Adrenal gland (tissue), 12 donors: ENCODE results near the gene KPNA5. TPM values are rescaled to one million over a fixed set of nuclear protein-coding genes. Genes with fewer than 3 reads are reported as not detected.
"Not testable (repeated sequence)": the region's sequence is repeated elsewhere in the genome, so short reads cannot be mapped to it uniquely, and the experiment has no call there.

ENCODE experiments used
- DNase-seq, 7 donors: peaks; one replicate each; pipeline ENCODE4 v3.0.0-alpha.2; 2019 to 2020
- H3K27ac ChIP-seq, 5 donors: fragments of 200-600 bp; sonication (generic) in 4 of 5; 1 replicate in 3 of 5; 2 replicates in 2 of 5; pipeline versions ENCODE4 v1.5.1 to v1.8.0; 2016 to 2020; ENCODE audit warnings: mild to moderate bottlenecking in 1 of 5
- H3K27me3 ChIP-seq: fragments of 200-600 bp; 2 replicates; pipeline ENCODE4 v1.8.0; 2021
- H3K36me3 ChIP-seq, 2 donors: fragments of 200-600 bp; replicated peaks in 1 of 2; 1 replicate in 1 of 2; 2 replicates in 1 of 2; pipeline versions ENCODE4 v1.5.1 to v1.8.0; 2018 to 2022
- H3K4me1 ChIP-seq, 2 donors: fragments of 200-600 bp; replicated peaks in 1 of 2; 1 replicate in 1 of 2; 2 replicates in 1 of 2; pipeline versions ENCODE4 v1.5.1 to v1.8.0; 2018 to 2021
- H3K4me3 ChIP-seq, 4 donors: fragments of 200-600 bp; sonication (generic) in 3 of 4; one replicate each; pipeline ENCODE4 v1.5.1; 2016 to 2018
- H3K9me3 ChIP-seq, 3 donors: fragments of 200-600 bp; sonication (generic) in 1 of 3; replicated peaks in 1 of 3; 1 replicate in 2 of 3; 2 replicates in 1 of 3; pipeline versions ENCODE4 v1.5.1 to v1.8.0; 2016 to 2021
- CTCF ChIP-seq, 6 experiments: fragments of 450-650 bp in 4 of 6; fragments of 200-600 bp in 2 of 6; sonication (generic) in 1 of 6; IDR thresholded peaks; 1 replicate in 5 of 6; 2 replicates in 1 of 6; pipeline versions ENCODE4 v1.5.1 to v1.8.0; 2016 to 2021; ENCODE audit warnings: antibody characterized with exemption in 6 of 6, mild to moderate bottlenecking in 2 of 6, moderate library complexity in 1 of 6
- POLR2A ChIP-seq, 2 donors: fragments of 450-650 bp; IDR thresholded peaks; one replicate each; pipeline ENCODE4 v1.6.1; 2017; ENCODE audit warnings: antibody characterized with exemption in 2 of 2, mild to moderate bottlenecking in 2 of 2, moderate library complexity in 1 of 2
- WGBS, 4 donors: extraction: QIAGEN DNeasy Blood & Tissue Kit in 2 of 4; methylation state at CpG; one replicate each; pipeline versions ENCODE4 v1.1.5 to v1.1.7; 2013 to 2017; 5-methylcytosine and 5-hydroxymethylcytosine counted together
- intact Hi-C, 2 donors: fragments of 100-400 bp; cut with DNase I; formaldehyde crosslinking; loops; one replicate each; pipeline versions ENCODE4 v1.14.1 to v1.15.0; 2022 to 2023
- polyA plus RNA-seq, 3 donors: library from polyadenylated mRNA; stranded (reverse); fragments of 200-250 nt in 2 of 3; fragments of 350-450 nt in 1 of 3; fragmentation: Illumina TruSeq in 1 of 3; extraction: RNeasy Lipid Tissue Mini Kit (QIAGEN cat#74804) in 1 of 3; gene quantifications; one replicate each; pipeline ENCODE4 v1.2.3, GENCODE V29; 2013 to 2014
- total RNA-seq, 9 donors: library from RNA; depleted of rRNA in 4 of 9; stranded (reverse); fragments of >200 nt in 4 of 9; fragments of 120-200 nt in 1 of 9; fragmentation: NEBNext Ultra II Directional in 1 of 9; extraction: Animal tissue kit (Norgen Biotek cat#: 25700) in 1 of 9; gene quantifications; one replicate each; pipeline versions ENCODE4 v1.1.0 to v1.2.4, GENCODE V29; 2013 to 2023
- donor health status: healthy with polysubstance abuse.
- donor health status: Bipolar disorder and iron deficiency.
- donor health status: DM: yes; HTN: yes; CAD: no.
- donor health status: DM: no; HTN: no; CAD: no.
- donor health status: DM: no; HTN: no; CAD: no.
- donor health status: DM: yes; HTN: yes; CAD: no.

KPNA5 gene
- total and polyA plus RNA-seq, 12 donors, result 2.7 to 31.6 (median 9.0) TPM

- H3K9me3 ChIP-seq, result peaks cover 0 to 4% (median 0%) of the 10 kb centered on the region in 3 donors
- H3K4me1 ChIP-seq, result no peaks in the 10 kb centered on the region
- H3K27ac ChIP-seq, result no peak overlapping the region
- TF ChIP-seq POLR2A (IDR thresholded peaks at IDR 0.05) (no peak), CTCF (IDR thresholded peaks at IDR 0.05) (no peak)
- no peaks in the 10 kb centered on the region for H3K27me3 ChIP-seq
- intact Hi-C loops, result no loop called here
- H3K36me3 ChIP-seq, result peaks cover 0 to 21% of the 10 kb centered on the region in 2 donors
- no peak for DNase-seq
- H3K4me3 ChIP-seq, result no peak overlapping the region
- 95 to 97% (median 96%) methylated on average over 2 of the region's 2 CpGs for WGBS, 4 donors
Observed at GRCh38 chr6:116714761-116715160, 33.8 kb downstream of the KPNA5 start.

- Histone ChIP-seq H3K27ac (no peak overlapping the region), H3K4me3 (no peak overlapping the region), H3K4me1 (peaks cover 4 to 5% of the 10 kb centered on the region in 2 donors), H3K9me3 (peaks cover 0 to 6% (median 0%) of the 10 kb centered on the region in 3 donors), H3K27me3 (no peaks in the 10 kb centered on the region), H3K36me3 (peaks cover 0 to 27% of the 10 kb centered on the region in 2 donors)
- intact Hi-C loops, result no loop called here
- no peak for TF ChIP-seq POLR2A (IDR thresholded peaks at IDR 0.05)
- no peak for TF ChIP-seq CTCF (IDR thresholded peaks at IDR 0.05)
- DNase-seq, result no peak
Observed at GRCh38 chr6:116726947-116727346, 45.9 kb downstream of the KPNA5 start.

- Histone ChIP-seq H3K27ac (no peak overlapping the region), H3K36me3 (peaks cover 0 to 8% of the 10 kb centered on the region in 2 donors), H3K4me1 (peaks cover under 1 to 5% of the 10 kb centered on the region in 2 donors), H3K4me3 (no peak overlapping the region), H3K9me3 (peaks cover 0 to 6% (median 0%) of the 10 kb centered on the region in 3 donors), H3K27me3 (no peaks in the 10 kb centered on the region)
- no peak for DNase-seq
- intact Hi-C loops, result no loop called here
- TF ChIP-seq CTCF (IDR thresholded peaks at IDR 0.05) (no peak), POLR2A (IDR thresholded peaks at IDR 0.05) (no peak)
Observed at GRCh38 chr6:116730513-116730912, 49.5 kb downstream of the KPNA5 start.

GRCh38 chr6:116737004-116737403, 56.0 kb downstream of the KPNA5 start:
- intact Hi-C loops, result no loop called here
- Histone ChIP-seq H3K27me3 (no peaks in the 10 kb centered on the region), H3K27ac (no peak overlapping the region), H3K9me3 (no peaks in the 10 kb centered on the region), H3K4me3 (no peak overlapping the region), H3K4me1 (no peaks in the 10 kb centered on the region), H3K36me3 (no peaks in the 10 kb centered on the region)
- no peak for DNase-seq
- WGBS, 4 donors, result 94 to 98% (median 95%) methylated on average over 3 of the region's 3 CpGs
- no peak for TF ChIP-seq CTCF (IDR thresholded peaks at IDR 0.05)
- no peak for TF ChIP-seq POLR2A (IDR thresholded peaks at IDR 0.05)

GRCh38 chr6:116740486-116740885, 59.5 kb downstream of the KPNA5 start:
- 92 to 95% (median 94%) methylated on average over 3 of the region's 3 CpGs for WGBS, 4 donors
- intact Hi-C loops, H3K4me3 ChIP-seq: not testable (repeated sequence)

More at GRCh38 chr6:116740486-116740885, 59.5 kb downstream of the KPNA5 start:
- not testable (repeated sequence) for H3K36me3 ChIP-seq, H3K27ac ChIP-seq, H3K27me3 ChIP-seq, H3K4me1 ChIP-seq, DNase-seq, H3K9me3 ChIP-seq
